Pulmonary artery endothelial cell (primary cell): ENCODE results near the gene YJU2. TPM values are rescaled to one million over a fixed set of nuclear protein-coding genes. Genes with fewer than 3 reads are reported as not detected.
"Not testable (repeated sequence)": the region's sequence is repeated elsewhere in the genome, so short reads cannot be mapped to it uniquely, and the experiment has no call there.

ENCODE experiments used
- DNase-seq: peaks from one replicate; pipeline ENCODE4 v3.0.0-alpha.2; 2011; ENCODE audit warnings: low read depth, low spot score
- total RNA-seq: library from RNA; depleted of rRNA; stranded (reverse); fragments of >200 nt; gene quantifications from 2 replicates; pipeline ENCODE4 v1.2.3, GENCODE V29; 2014

Gene YJU2
- total RNA-seq, 1 donor from 2014 or later: 20.8 TPM

- no peak for DNase-seq
Measured at GRCh38 chr19:4228765-4229178, 18.1 kb upstream of the YJU2 start.

DNA sequence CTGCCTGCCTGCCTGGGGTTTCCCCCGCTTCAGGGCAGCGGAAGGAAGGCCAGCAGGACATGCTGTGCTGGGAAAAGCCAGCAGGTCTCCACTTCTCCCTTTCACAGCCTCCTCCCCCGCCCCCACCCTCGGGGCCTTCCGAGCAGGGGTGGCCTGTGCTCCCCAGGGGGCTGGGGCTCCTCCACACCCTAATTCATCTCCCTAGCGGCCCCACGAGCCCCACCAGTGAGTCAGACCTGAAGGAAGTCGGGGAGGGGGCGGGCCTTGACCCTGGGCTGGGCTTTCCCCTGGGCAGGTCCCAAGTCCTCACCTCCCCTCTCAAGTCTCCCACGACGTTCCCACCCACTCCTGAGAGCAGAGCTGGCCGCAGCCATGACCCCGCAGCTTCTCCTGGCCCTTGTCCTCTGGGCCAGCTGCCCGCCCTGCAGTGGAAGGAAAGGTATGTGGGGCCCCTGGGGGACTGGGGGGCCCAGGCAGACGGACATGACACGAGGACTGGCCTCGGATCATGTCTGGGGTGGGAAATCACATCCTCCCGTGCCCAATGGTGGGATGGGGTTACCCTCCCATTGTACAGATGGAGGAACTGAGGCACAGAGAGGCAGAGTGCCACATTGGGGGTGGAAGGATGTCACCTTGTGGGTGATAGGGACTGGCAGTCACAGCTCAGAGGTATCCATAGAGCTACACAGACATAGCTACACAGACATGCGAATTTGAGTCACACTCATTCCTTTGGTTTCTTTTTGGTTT lies 17.5 kb upstream of the YJU2 start, which contains the start of gene EBI3:
EBI3 (plus strand) TSS at position 345 of the 753 bp plus-strand sequence; CDS start at position 373, 28 bp downstream.
- DNase-seq: no peak

DNA sequence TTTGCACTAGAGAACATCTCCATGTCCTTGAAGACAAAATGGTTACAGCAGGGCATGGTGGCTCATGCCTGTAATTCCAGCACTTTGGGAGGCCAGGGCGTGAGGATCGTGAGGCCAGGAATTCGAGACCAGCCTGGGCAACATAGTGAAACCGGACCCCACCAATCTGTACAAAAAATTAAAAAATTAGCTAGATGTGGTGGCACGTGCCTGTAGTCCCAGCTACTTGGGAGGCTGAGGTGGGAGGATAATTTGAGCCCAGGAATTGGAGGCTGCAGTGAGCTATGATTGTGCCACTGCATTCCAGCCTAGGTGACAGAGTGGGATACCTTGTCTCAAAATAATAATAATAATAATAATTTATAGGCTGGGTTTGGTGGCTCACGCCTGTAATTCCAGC lies 16.6 kb upstream of the YJU2 start:
- not testable (repeated sequence) for DNase-seq

GRCh38 chr19:4231521-4231920 lies 15.4 kb upstream of the YJU2 start:
- not testable (repeated sequence) for DNase-seq

DNA sequence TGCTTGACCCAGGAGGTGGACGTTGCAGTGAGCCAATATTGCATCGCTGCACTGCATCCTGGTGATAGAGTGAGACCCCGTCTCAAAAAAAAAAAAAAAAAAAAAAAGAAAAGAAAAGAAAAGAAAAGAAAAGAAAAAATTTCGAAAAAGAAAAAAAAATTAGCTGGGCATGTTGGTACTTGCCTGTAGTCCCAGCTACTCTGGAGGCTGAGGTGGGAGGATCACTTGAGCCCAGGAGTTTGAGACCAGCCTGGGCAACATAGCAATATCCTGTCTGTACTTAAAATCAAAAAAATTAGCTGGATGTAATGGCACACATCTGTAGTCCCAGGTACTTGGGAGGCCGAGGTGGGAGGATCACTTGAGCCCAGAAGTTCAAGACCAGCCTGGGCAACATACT lies 14.7 kb upstream of the YJU2 start:
- DNase-seq: not testable (repeated sequence)

DNA sequence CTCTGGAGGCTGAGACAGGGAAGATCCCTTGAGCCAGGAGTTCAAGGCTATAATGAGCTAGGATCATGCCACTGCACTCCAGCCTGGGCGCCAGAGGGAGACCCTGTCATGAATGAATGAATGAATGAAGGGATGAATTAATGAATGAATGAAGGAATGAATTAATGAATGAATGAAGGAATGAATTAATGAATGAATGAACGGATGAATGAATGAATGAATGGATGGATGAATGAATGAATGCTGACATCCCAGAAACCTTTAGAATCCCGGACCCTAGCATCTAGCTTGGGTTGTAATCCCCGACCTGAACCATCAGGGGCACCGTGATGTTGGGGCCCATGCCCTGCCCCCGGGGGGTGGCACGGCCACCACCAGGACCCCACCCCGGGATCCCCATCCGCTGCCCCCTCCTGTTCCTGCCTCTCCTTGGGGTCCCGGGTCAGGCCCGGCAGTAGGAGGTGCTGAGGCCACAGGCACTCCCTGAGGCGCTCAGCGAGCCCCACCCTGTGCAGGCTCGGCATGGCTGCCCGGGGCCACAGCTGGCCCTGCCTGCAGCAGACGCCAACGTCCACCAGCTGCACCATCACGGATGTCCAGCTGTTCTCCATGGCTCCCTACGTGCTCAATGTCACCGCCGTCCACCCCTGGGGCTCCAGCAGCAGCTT lies 14.1 kb upstream of the YJU2 start:
- DNase-seq: no peak

DNA sequence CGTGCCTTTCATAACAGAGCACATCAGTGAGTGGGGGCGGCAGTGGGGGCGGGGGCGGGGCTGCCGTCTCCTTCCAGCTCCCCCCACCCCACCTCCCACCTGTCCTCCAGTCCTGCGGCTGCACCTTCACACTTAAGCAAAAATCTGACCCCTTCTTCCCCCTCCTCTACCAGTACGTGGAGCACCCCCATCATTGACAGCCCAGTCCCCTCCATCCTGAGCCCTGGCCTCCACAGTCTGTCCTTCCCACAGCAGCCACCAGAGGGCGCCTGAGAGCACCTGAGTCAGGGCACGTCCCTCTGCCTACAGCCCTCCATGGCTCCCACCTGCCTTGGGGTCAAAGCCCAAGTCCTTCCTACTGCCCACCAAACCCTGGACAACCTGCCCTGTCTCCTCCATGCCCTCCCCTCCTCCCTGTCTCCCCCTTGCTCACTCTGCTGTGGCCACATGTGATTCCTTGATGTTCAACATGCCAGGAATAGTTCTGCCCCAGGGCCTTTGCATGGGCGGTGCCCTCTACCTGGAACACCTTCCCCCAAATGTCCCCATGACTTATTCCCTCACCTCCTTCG lies 13.5 kb upstream of the YJU2 start:
- DNase-seq: no peak

- no peak for DNase-seq
Measured at GRCh38 chr19:4234142-4234861, 12.6 kb upstream of the YJU2 start.

- DNase-seq: no peak
Measured at GRCh38 chr19:4234862-4235201, 12.0 kb upstream of the YJU2 start.

GRCh38 chr19:4237510-4237909 lies 9.4 kb upstream of the YJU2 start:
- not testable (repeated sequence) for DNase-seq

DNA sequence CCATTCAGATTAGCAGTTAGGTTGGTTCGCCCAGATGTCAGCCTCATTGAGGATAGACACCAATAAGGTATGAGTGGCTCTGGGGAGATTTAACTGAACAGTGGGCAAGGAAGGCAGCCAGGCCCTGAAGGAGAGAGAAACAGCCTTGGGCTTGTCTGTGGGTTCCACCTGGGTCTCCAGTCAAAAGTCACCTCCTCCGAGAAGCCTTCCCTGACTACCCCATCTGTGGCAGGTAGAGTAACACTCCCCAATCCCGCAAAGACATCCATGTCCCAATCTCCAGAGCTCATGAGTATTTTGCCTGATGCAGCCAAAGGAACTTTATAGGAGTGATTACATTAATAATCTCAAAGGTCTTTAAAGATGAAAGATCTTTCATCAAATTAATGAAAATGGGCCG lies 8.0 kb upstream of the YJU2 start:
- no peak for DNase-seq

GRCh38 chr19:4241824-4242430 lies 5.0 kb upstream of the YJU2 start:
- DNase-seq: no peak

GRCh38 chr19:4245938-4246337 lies 942 bp upstream of the YJU2 start:
- not testable (repeated sequence) for DNase-seq

DNA sequence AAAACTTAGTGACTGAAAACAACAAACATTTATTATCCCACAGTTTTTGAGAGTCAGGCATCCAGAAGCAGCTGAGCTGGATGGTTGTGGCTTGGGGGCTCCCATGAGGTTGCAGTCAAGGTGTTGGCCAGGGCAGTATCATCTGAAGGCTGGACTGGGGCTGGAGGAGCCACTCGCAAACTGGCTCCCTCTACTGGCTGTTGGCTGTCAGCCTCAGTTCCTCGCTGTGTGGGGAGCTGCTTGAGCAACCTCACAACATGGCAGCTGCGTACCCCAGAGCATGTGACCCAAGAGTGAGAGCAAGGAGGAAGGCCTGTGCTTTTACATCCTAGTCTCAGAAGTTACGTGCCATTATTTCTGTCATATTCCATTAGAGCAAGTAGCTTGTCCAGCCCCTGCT lies 9.7 kb downstream of the YJU2 start:
- no peak for DNase-seq

GRCh38 chr19:4257025-4257424 lies 10.1 kb downstream of the YJU2 start:
- DNase-seq: no peak

DNA sequence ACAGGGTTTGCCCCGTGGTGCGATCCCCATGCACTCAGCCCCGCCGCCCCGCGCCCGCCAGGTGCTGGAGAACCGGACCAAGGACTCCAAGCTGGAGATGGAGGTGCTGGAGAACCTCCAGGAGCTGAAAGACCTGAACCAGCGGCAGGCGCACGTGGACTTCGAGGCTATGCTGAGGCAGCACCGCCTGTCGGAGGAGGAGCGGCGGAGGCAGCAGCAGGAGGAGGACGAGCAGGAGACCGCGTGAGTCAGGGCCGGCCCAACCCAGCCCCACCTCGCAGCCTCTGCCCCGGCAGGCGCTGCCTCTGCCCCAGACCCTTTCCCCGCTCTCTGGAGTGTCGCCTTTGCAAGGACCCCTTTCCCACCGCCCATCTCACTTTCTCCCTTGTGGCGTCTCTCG lies 11.3 kb downstream of the YJU2 start:
- DNase-seq: no peak

DNA sequence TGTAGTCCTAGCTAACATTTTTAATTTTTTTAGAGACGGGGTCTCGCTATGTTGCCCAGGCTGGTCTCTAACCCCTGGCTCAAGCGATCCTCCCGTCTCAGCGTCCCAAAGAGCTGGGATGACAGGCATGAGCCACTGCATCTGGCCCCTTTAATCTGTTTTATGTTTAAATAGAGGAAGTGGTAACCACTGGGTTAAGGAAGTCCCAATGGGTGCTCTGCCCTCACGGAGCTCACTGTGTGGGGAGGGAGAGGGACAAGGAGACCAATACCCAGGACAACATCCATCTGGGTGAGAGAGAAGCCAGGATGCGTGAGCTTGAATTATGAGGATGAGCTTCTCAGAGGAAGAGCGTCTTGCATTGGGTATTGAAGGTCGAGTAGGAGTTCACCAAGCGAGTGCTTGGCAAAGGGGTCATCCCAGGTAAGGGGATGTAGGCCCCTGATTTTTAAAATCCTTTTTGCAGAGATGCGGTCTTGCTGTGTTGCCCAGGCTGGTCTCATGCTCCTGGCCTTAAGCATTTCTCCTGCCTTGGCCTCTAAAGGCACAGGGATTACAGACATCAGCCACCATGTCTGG lies 13.8 kb downstream of the YJU2 start:
- no peak for DNase-seq

DNA sequence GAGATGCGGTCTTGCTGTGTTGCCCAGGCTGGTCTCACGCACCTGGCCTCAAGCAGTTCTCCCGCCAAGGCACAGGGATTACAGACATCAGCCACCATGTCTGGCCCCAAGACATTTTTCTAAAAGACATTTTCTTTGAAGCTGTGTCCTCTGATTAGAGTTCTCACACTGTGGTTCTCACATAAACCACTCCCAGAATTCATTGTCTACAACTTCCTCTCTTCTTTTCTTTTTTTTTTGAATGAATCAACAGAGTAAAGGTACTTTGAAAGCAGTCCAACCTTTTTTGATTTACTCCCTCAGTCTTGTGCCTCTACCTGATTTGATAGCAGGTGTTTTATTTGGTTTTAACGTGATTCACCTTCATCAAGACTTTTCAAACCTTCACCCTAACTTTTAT lies 17.9 kb downstream of the YJU2 start:
- DNase-seq: no peak

DNA sequence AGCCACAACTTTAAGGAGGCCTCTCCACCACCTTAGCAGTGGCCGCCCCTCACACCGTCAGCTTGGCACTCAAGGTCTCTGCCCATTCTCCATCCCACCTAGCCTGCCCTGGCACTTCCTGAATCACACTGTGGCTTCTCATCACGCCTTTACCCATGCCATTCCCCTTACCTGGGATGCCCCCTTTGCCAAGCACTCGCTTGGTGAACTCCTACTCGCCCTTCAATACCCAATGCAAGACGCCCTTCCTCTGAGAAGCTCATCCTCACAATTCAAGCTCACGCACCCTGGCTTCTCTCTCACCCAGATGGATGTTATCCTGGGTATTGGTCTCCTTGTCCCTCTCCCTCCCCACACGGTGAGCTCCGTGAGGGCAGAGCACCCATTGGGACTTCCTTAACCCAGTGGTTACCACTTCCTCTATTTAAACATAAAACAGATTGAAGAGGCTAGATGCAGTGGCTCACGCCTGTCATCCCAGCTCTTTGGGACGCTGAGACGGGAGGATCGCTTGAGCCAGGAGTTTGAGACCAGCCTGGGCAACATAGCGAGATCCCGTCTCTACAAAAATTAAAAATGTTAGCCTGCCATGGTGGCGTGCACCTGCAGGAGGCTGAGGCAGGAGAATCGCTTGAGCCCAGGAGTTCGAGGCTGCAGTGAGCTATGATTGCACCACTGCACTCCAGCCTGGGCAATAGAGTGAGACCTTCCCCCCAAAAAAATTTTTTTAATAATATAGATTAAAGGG lies 19.5 kb downstream of the YJU2 start:
- DNase-seq: no peak

- no peak for DNase-seq
Measured at GRCh38 chr19:4267101-4267900, 20.4 kb downstream of the YJU2 start.
